ENCODE data around the gene CNTD1.

Gene CNTD1

GRCh38 chr17:42779936-42780850 lies 18.5 kb upstream of the CNTD1 start, which contains the start of gene WNK4:
WNK4 (plus strand) TSS chr17:42780610; CDS start chr17:42780699, 89 bp downstream.
- DNase-seq = no peak

- DNase-seq = no peak
Measured at GRCh38 chr17:42780851-42781638, 17.6 kb upstream of the CNTD1 start.

- no peak for DNase-seq
Measured at GRCh38 chr17:42781639-42782165, 17.0 kb upstream of the CNTD1 start.

GRCh38 chr17:42782166-42783061 lies 16.2 kb upstream of the CNTD1 start:
- DNase-seq = no peak

GRCh38 chr17:42783062-42783790 lies 15.4 kb upstream of the CNTD1 start:
- DNase-seq = no peak

- DNase-seq = no peak
Measured at GRCh38 chr17:42783791-42784138, 14.9 kb upstream of the CNTD1 start.

GRCh38 chr17:42784409-42784808 lies 14.3 kb upstream of the CNTD1 start:
- DNase-seq = no peak

- DNase-seq = no peak
Measured at GRCh38 chr17:42784811-42785592, 13.7 kb upstream of the CNTD1 start.

- DNase-seq = no peak
Measured at GRCh38 chr17:42787266-42787665, 11.4 kb upstream of the CNTD1 start.

GRCh38 chr17:42791948-42792347 lies 6.7 kb upstream of the CNTD1 start:
- DNase-seq = no peak

- no peak for DNase-seq
Measured at GRCh38 chr17:42792545-42792944, 6.1 kb upstream of the CNTD1 start.

GRCh38 chr17:42795061-42795460 lies 3.6 kb upstream of the CNTD1 start:
- no peak for DNase-seq

GRCh38 chr17:42795465-42795864 lies 3.2 kb upstream of the CNTD1 start:
- DNase-seq = no peak

GRCh38 chr17:42796066-42796758 lies 2.4 kb upstream of the CNTD1 start:
- DNase-seq = no peak

- DNase-seq = no peak
Measured at GRCh38 chr17:42797067-42798007, 1.3 kb upstream of the CNTD1 start.

- DNase-seq = no peak
Measured at GRCh38 chr17:42798011-42798382, 664 bp upstream of the CNTD1 start.

GRCh38 chr17:42803074-42803883 lies 4.6 kb downstream of the CNTD1 start:
- DNase-seq = no peak

GRCh38 chr17:42804918-42805367 lies 6.3 kb downstream of the CNTD1 start:
- no peak for DNase-seq

Data from activated CD4-positive, alpha-beta T cell treated with anti-CD3 and anti-CD28 coated beads, Interleukin-2, amount 50 U/mL, for 1 hour (primary cell).